RWPE2 (cell line): Measurements from ENCODE around the gene SDHB.

Source experiments
- ATAC-seq: fragments of 200-7000 bp; cut with Tn5 transposase; 3 replicates; pipeline ENCODE4 v1.9.1; 2021; ENCODE audit warnings: low read depth
- DNase-seq: peaks from one replicate; pipeline ENCODE4 v3.0.0-alpha.2; 2020; ENCODE audit warnings: low spot score
- H3K27ac ChIP-seq: fragments of 450-650 bp; 2 replicates; pipeline ENCODE4 v1.5.1; 2017; ENCODE audit warnings: mild to moderate bottlenecking; ENCODE audit not compliant: poor library complexity, severe bottlenecking
- H3K27me3 ChIP-seq: fragments of 250-450 bp; sonication (Bioruptor Pico); 2 replicates; pipeline ENCODE4 v1.5.1; 2021; ENCODE audit warnings: mild to moderate bottlenecking, moderate library complexity; ENCODE audit not compliant: insufficient read depth, poor library complexity, severe bottlenecking
- H3K36me3 ChIP-seq: fragments of 250-450 bp; sonication (Bioruptor Pico); 2 replicates; pipeline ENCODE4 v1.5.1; 2020; ENCODE audit warnings: low read depth, mild to moderate bottlenecking, moderate library complexity
- H3K4me1 ChIP-seq: fragments of 250-450 bp; sonication (Bioruptor Pico); 2 replicates; pipeline ENCODE4 v1.5.1; 2021; ENCODE audit warnings: mild to moderate bottlenecking, moderate library complexity; ENCODE audit not compliant: insufficient read depth, poor library complexity, severe bottlenecking
- H3K4me3 ChIP-seq: fragments of 250-450 bp; sonication (Bioruptor Pico); 2 replicates; pipeline ENCODE4 v1.5.1; 2021; ENCODE audit warnings: mild to moderate bottlenecking, moderate library complexity; ENCODE audit not compliant: severe bottlenecking
- H3K9me3 ChIP-seq: fragments of 250-450 bp; sonication (Bioruptor Pico); 2 replicates; pipeline ENCODE4 v1.5.1; 2021; ENCODE audit warnings: mild to moderate bottlenecking, moderate library complexity; ENCODE audit not compliant: severe bottlenecking
- CTCF ChIP-seq: fragments of 450-650 bp; IDR thresholded peaks from one replicate; pipeline ENCODE4 v1.5.1; 2017; ENCODE audit warnings: mild to moderate bottlenecking, moderate library complexity; ENCODE audit not compliant: poor library complexity, severe bottlenecking

The SDHB gene

GRCh38 chr1:16972189-16972895, 81.5 kb downstream of the SDHB start:
- Histone ChIP-seq H3K27me3 (no peaks in the 10 kb centered on the region), H3K4me1 (no peaks in the 10 kb centered on the region), H3K4me3 (no peak overlapping the region), H3K36me3 (no peaks in the 10 kb centered on the region), H3K9me3 (no peaks in the 10 kb centered on the region), H3K27ac (no peak overlapping the region)
- DNase-seq = no peak
- 0 out of 3 replicates have a peak, but pooled peaks have one; percentile 2 for ATAC-seq
- TF ChIP-seq CTCF = no peak

GRCh38 chr1:16971341-16972188, 82.3 kb downstream of the SDHB start:
- Histone ChIP-seq H3K4me3 (no peak overlapping the region), H3K36me3 (no peaks in the 10 kb centered on the region), H3K27ac (no peak overlapping the region), H3K4me1 (no peaks in the 10 kb centered on the region), H3K9me3 (no peaks in the 10 kb centered on the region), H3K27me3 (no peaks in the 10 kb centered on the region)
- ATAC-seq = peak; percentile 17; the same call in 1 of the 3 replicates
- TF ChIP-seq CTCF = no peak
- DNase-seq = no peak

GRCh38 chr1:16970132-16970910, 83.5 kb downstream of the SDHB start:
- H3K27me3 ChIP-seq = no peaks in the 10 kb centered on the region
- no peak for TF ChIP-seq CTCF
- H3K36me3 ChIP-seq = no peaks in the 10 kb centered on the region
- no peaks in the 10 kb centered on the region for H3K4me1 ChIP-seq
- H3K27ac ChIP-seq = no peak overlapping the region
- H3K9me3 ChIP-seq = no peaks in the 10 kb centered on the region
- no peak overlapping the region for H3K4me3 ChIP-seq
- ATAC-seq (no peak), DNase-seq (no peak)

GRCh38 chr1:16969651-16970050, 84.2 kb downstream of the SDHB start:
- Histone ChIP-seq H3K9me3 (no peaks in the 10 kb centered on the region), H3K27me3 (no peaks in the 10 kb centered on the region), H3K4me1 (no peaks in the 10 kb centered on the region), H3K27ac (no peak overlapping the region), H3K36me3 (no peaks in the 10 kb centered on the region), H3K4me3 (no peak overlapping the region)
- TF ChIP-seq CTCF = no peak
- no peak for ATAC-seq
- DNase-seq = no peak
